NCI-H524 treated with DMSO at 0.1 percent for 48 hours (cell line): ENCODE results near the gene IFI27L1.

ENCODE experiments used
- DNase-seq: peaks from one replicate; lab custom pipeline; 2025; lab: John Stamatoyannopoulos, UW

Gene IFI27L1

GRCh38 chr14:94080621-94081385, at the start of gene IFI27L1, which contains the start of gene DDX24:
Gene IFI27L1 (plus strand): TSS chr14:94081310. CDS start chr14:94096938, 15,628 bp downstream.
Gene DDX24 (minus strand): TSS chr14:94081202. CDS start chr14:94079742, 1,460 bp downstream.
- DNase-seq: peak; percentile 83

GRCh38 chr14:94031883-94032279, 49.2 kb upstream of the IFI27L1 start:
- DNase-seq: no peak

GRCh38 chr14:94034886-94035285, 46.2 kb upstream of the IFI27L1 start:
- no peak for DNase-seq

- DNase-seq: no peak
These were observed 44.6 kb upstream of the IFI27L1 start for GRCh38 chr14:94036313-94037167.

GRCh38 chr14:94037954-94038353, 43.2 kb upstream of the IFI27L1 start:
- no peak for DNase-seq

GRCh38 chr14:94038510-94038909, 42.6 kb upstream of the IFI27L1 start:
- DNase-seq: no peak

GRCh38 chr14:94038921-94039629, 42.0 kb upstream of the IFI27L1 start:
- no peak for DNase-seq

GRCh38 chr14:94040247-94040646, 40.9 kb upstream of the IFI27L1 start:
- DNase-seq: no peak

GRCh38 chr14:94040796-94041195, 40.3 kb upstream of the IFI27L1 start:
- no peak for DNase-seq

GRCh38 chr14:94041551-94042346, 39.4 kb upstream of the IFI27L1 start:
- DNase-seq: no peak

GRCh38 chr14:94042433-94043091, 38.5 kb upstream of the IFI27L1 start:
- DNase-seq: no peak

GRCh38 chr14:94043111-94043755, 37.9 kb upstream of the IFI27L1 start:
- DNase-seq: no peak

GRCh38 chr14:94043756-94044475, 37.2 kb upstream of the IFI27L1 start:
- DNase-seq: no peak

- no peak for DNase-seq
These were observed 36.5 kb upstream of the IFI27L1 start for GRCh38 chr14:94044476-94045091.

GRCh38 chr14:94045101-94045500, 36.0 kb upstream of the IFI27L1 start:
- DNase-seq: no peak

GRCh38 chr14:94045563-94046345, 35.4 kb upstream of the IFI27L1 start:
- no peak for DNase-seq

GRCh38 chr14:94046696-94047250, 34.3 kb upstream of the IFI27L1 start:
- no peak for DNase-seq

GRCh38 chr14:94047581-94047980, 33.5 kb upstream of the IFI27L1 start:
- no peak for DNase-seq
